ENCODE measurements around the gene SHC4.

GRCh38 chr15:48945386-48945785, 18.3 kb downstream of the SHC4 start:
- TF ChIP-seq EZH2 (IDR thresholded peaks at IDR 0.05) (no peak), CTCF (IDR thresholded peaks at IDR 0.05) (no peak), EZH2phosphoT487 (IDR thresholded peaks at IDR 0.05) (no peak)
